ENCODE measurements around the gene ZNF672. TPM values are rescaled to one million over a fixed set of nuclear protein-coding genes. Genes with fewer than 3 reads are reported as not detected.

Gene ZNF672
- total and polyA plus RNA-seq, 4 donors, result 6.4 to 28.0 (median 20.1) TPM

DNA sequence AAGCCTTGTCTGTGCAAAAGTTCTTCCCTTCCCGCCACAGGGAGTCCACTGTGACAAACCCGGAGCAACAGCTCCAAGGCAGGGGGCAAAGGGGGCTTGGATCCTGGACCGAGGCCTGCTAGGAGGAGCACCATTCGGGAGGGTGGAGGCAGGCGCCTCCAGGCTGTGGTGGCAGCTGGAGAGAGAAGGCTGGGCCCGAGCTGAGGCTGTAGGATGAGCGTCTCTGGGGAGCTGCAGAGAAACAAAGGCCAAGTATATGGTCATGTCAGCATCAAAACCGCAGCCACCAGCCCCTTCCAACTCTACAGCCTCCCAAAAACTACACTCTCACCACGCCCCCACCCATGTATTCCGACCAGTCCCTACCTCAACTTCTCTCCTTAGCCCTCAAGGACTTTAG lies 12.9 kb upstream of the ZNF672 start:
- H3K4me1 ChIP-seq (ENCODE audit: control insufficient read depth in 4 of 4, insufficient read depth in 4 of 4, low read length in 3 of 4), result peaks cover 14 to 53% (median 41%) of the 10 kb centered on the region in 4 donors
- peaks cover 2 to 10% (median 7%) of the 10 kb centered on the region in 4 donors for H3K36me3 ChIP-seq (ENCODE audit: control insufficient read depth in 4 of 4, insufficient read depth in 3 of 4, low read depth in 1 of 4, low read length in 3 of 4)
- no peak for DNase-seq (ENCODE audit: low spot score)
- peak overlapping the region; percentile 75 to 99 (median 90) for H3K4me3 ChIP-seq (ENCODE audit: low read depth in 1 of 3, low read length in 3 of 3)
- H3K27me3 ChIP-seq (ENCODE audit: control insufficient read depth in 4 of 4, insufficient read depth in 4 of 4, low read length in 3 of 4), result no peaks in the 10 kb centered on the region
- H3K9ac ChIP-seq (ENCODE audit: low read depth in 1 of 2, low read length in 2 of 2), result peak overlapping the region; percentile 90 to 100
- H3K9me3 ChIP-seq (ENCODE audit: control insufficient read depth in 4 of 4, low read length in 3 of 4), result no peaks in the 10 kb centered on the region
- TF ChIP-seq, protein P1, sequence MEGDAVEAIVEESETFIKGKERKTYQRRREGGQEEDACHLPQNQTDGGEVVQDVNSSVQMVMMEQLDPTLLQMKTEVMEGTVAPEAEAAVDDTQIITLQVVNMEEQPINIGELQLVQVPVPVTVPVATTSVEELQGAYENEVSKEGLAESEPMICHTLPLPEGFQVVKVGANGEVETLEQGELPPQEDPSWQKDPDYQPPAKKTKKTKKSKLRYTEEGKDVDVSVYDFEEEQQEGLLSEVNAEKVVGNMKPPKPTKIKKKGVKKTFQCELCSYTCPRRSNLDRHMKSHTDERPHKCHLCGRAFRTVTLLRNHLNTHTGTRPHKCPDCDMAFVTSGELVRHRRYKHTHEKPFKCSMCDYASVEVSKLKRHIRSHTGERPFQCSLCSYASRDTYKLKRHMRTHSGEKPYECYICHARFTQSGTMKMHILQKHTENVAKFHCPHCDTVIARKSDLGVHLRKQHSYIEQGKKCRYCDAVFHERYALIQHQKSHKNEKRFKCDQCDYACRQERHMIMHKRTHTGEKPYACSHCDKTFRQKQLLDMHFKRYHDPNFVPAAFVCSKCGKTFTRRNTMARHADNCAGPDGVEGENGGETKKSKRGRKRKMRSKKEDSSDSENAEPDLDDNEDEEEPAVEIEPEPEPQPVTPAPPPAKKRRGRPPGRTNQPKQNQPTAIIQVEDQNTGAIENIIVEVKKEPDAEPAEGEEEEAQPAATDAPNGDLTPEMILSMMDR (IDR thresholded peaks at IDR 0.05; ENCODE audit: low read depth, low read length, missing input control), result no peak
- TF ChIP-seq FOXA2 (IDR thresholded peaks at IDR 0.05) (no peak), RAD21 (IDR thresholded peaks at IDR 0.05) (no peak), FOXA1 (IDR thresholded peaks at IDR 0.05) (no peak), GABPA (IDR thresholded peaks at IDR 0.05 in 1 of 2, conservative IDR thresholded peaks at IDR 0.05 in 1 of 2) (no peak), YY1 (IDR thresholded peaks at IDR 0.05) (no peak), JUND (IDR thresholded peaks at IDR 0.05) (no peak), HNF4G (IDR thresholded peaks at IDR 0.05) (no peak), HNF4A (conservative IDR thresholded peaks at IDR 0.05) (no peak), EGR1 (IDR thresholded peaks at IDR 0.05; ENCODE audit: low read depth in 2 of 2) (no peak), RXRA (IDR thresholded peaks at IDR 0.05) (no peak)
- TF ChIP-seq, protein P2, sequence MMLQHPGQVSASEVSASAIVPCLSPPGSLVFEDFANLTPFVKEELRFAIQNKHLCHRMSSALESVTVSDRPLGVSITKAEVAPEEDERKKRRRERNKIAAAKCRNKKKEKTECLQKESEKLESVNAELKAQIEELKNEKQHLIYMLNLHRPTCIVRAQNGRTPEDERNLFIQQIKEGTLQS (IDR thresholded peaks at IDR 0.05), result no peak
- TF ChIP-seq, protein P3, sequence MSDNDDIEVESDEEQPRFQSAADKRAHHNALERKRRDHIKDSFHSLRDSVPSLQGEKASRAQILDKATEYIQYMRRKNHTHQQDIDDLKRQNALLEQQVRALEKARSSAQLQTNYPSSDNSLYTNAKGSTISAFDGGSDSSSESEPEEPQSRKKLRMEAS (IDR thresholded peaks at IDR 0.05), result no peak
- TF ChIP-seq, protein P4, sequence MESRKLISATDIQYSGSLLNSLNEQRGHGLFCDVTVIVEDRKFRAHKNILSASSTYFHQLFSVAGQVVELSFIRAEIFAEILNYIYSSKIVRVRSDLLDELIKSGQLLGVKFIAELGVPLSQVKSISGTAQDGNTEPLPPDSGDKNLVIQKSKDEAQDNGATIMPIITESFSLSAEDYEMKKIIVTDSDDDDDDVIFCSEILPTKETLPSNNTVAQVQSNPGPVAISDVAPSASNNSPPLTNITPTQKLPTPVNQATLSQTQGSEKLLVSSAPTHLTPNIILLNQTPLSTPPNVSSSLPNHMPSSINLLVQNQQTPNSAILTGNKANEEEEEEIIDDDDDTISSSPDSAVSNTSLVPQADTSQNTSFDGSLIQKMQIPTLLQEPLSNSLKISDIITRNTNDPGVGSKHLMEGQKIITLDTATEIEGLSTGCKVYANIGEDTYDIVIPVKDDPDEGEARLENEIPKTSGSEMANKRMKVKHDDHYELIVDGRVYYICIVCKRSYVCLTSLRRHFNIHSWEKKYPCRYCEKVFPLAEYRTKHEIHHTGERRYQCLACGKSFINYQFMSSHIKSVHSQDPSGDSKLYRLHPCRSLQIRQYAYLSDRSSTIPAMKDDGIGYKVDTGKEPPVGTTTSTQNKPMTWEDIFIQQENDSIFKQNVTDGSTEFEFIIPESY (IDR thresholded peaks at IDR 0.05), result no peak
- WGBS, result 43% methylated on average over 10 of the region's 10 CpGs
- H3K27ac ChIP-seq (ENCODE audit: low read depth in 1 of 2, low read length in 2 of 2), result peak overlapping the region; percentile 95 to 100

DNA sequence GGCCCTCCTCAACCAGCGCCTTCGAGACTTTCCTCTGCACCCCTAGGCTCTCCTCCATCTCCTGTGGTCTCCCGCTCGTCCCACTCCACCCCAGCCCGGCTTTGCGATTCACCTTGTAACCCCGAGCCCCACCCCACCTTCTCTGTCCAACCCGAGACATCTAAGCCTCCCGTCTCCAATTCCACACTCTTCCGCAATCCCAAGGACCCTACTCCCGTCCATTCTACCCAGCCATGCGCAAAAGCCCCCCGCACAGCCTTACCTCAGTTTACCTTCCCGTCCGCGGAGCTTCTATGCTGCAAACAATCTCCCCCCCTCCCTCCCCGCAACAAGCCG lies 12.5 kb upstream of the ZNF672 start:
- H3K9me3 ChIP-seq (ENCODE audit: control insufficient read depth in 4 of 4, low read length in 3 of 4), result no peaks in the 10 kb centered on the region
- H3K27me3 ChIP-seq (ENCODE audit: control insufficient read depth in 4 of 4, insufficient read depth in 4 of 4, low read length in 3 of 4), result no peaks in the 10 kb centered on the region
- peak overlapping the region; percentile 95 to 100 for H3K27ac ChIP-seq (ENCODE audit: low read depth in 1 of 2, low read length in 2 of 2)
- H3K4me1 ChIP-seq (ENCODE audit: control insufficient read depth in 4 of 4, insufficient read depth in 4 of 4, low read length in 3 of 4), result peaks cover 14 to 53% (median 41%) of the 10 kb centered on the region in 4 donors
- TF ChIP-seq HNF4A (conservative IDR thresholded peaks at IDR 0.05) (no peak), TAF1 (conservative IDR thresholded peaks at IDR 0.05) (no peak), YY1 (IDR thresholded peaks at IDR 0.05) (no peak), RXRA (IDR thresholded peaks at IDR 0.05) (no peak), NR2F2 (IDR thresholded peaks at IDR 0.05) (no peak), GABPA (IDR thresholded peaks at IDR 0.05 in 1 of 2, conservative IDR thresholded peaks at IDR 0.05 in 1 of 2) (no peak), EGR1 (IDR thresholded peaks at IDR 0.05; ENCODE audit: low read depth in 2 of 2) (no peak), RAD21 (IDR thresholded peaks at IDR 0.05) (no peak)
- TF ChIP-seq, protein P5, sequence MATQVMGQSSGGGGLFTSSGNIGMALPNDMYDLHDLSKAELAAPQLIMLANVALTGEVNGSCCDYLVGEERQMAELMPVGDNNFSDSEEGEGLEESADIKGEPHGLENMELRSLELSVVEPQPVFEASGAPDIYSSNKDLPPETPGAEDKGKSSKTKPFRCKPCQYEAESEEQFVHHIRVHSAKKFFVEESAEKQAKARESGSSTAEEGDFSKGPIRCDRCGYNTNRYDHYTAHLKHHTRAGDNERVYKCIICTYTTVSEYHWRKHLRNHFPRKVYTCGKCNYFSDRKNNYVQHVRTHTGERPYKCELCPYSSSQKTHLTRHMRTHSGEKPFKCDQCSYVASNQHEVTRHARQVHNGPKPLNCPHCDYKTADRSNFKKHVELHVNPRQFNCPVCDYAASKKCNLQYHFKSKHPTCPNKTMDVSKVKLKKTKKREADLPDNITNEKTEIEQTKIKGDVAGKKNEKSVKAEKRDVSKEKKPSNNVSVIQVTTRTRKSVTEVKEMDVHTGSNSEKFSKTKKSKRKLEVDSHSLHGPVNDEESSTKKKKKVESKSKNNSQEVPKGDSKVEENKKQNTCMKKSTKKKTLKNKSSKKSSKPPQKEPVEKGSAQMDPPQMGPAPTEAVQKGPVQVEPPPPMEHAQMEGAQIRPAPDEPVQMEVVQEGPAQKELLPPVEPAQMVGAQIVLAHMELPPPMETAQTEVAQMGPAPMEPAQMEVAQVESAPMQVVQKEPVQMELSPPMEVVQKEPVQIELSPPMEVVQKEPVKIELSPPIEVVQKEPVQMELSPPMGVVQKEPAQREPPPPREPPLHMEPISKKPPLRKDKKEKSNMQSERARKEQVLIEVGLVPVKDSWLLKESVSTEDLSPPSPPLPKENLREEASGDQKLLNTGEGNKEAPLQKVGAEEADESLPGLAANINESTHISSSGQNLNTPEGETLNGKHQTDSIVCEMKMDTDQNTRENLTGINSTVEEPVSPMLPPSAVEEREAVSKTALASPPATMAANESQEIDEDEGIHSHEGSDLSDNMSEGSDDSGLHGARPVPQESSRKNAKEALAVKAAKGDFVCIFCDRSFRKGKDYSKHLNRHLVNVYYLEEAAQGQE (IDR thresholded peaks at IDR 0.05), result no peak
- TF ChIP-seq, protein P1 (IDR thresholded peaks at IDR 0.05; ENCODE audit: low read depth, low read length, missing input control), result no peak
- TF ChIP-seq, protein P2 (IDR thresholded peaks at IDR 0.05), result no peak
- no peak for DNase-seq (ENCODE audit: low spot score)
- H3K9ac ChIP-seq (ENCODE audit: low read depth in 1 of 2, low read length in 2 of 2), result peak overlapping the region; percentile 90 to 100
- peak overlapping the region; percentile 75 to 99 (median 90) for H3K4me3 ChIP-seq (ENCODE audit: low read depth in 1 of 3, low read length in 3 of 3)
- H3K36me3 ChIP-seq (ENCODE audit: control insufficient read depth in 4 of 4, insufficient read depth in 3 of 4, low read depth in 1 of 4, low read length in 3 of 4), result peaks cover 2 to 9% (median 5%) of the 10 kb centered on the region in 4 donors
- 1% methylated on average over 18 of the region's 18 CpGs for WGBS

All from liver (tissue), 9 donors.